GM21367 (cell line): ENCODE data around the gene NUAK2.

Experiments used
- ATAC-seq: cut with Tn5 transposase; IDR thresholded peaks from one replicate; pipeline ENCODE4 v1.9.1; 2021; ENCODE audit not compliant: unreplicated experiment

The NUAK2 gene

GRCh38 chr1:205258719-205259118, 62.8 kb downstream of the NUAK2 start:
- no peak for ATAC-seq

GRCh38 chr1:205258261-205258691, 63.3 kb downstream of the NUAK2 start:
- no peak for ATAC-seq

GRCh38 chr1:205257735-205258134, 63.8 kb downstream of the NUAK2 start:
- no peak for ATAC-seq

DNA sequence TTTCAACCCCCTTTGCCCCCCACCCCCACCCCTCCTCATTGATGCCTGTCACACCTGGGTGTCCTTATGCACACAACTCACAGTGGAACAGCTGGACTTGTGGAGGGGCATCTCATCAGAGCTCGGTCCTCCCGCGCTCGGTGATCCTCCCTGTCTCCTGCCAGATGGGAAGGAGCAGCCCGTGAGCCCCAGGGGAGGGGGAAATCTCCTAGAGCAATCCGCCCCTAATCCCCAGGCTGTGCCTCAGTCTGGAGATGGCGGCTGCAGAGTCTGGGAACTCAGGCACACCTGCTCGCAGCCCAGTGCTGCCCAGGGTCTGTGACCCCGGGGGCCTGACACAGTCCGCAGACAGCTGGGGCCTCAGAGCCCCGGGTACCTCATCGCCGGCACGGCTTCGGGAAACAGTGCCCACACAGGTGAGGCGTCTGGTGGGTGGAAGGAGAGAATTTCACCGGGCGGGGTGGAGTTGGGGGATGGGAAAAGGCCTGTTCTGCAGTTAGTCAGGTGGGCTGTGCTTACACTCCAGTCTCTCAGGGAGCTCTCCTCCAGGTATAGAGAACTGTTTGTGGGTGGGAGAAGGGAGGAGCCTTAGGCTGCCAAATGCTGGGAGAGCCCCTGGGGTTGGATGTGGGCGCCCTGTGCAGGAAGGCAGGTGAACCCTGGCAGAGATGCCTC, 64.5 kb downstream of the NUAK2 start:
- no peak for ATAC-seq

GRCh38 chr1:205255941-205256780, 65.4 kb downstream of the NUAK2 start:
- ATAC-seq = peak; percentile 49
